Endodermal cell (in vitro differentiated cells): Measurements from ENCODE around the gene USE1. TPM values are rescaled to one million over a fixed set of nuclear protein-coding genes. Genes with fewer than 3 reads are reported as not detected.

Source experiments
- DNase-seq: peaks from one replicate; pipeline ENCODE4 v3.0.0-alpha.2; 2017
- H3K27ac ChIP-seq: 2 replicates; pipeline ENCODE4 v1.5.1; 2013; ENCODE audit warnings: mild to moderate bottlenecking, low read depth, low read length, moderate library complexity
- H3K27me3 ChIP-seq: 2 replicates; pipeline ENCODE4 v1.6.1; 2013; ENCODE audit warnings: mild to moderate bottlenecking, low read length, moderate library complexity; ENCODE audit not compliant: insufficient read depth, control insufficient read depth, poor library complexity, severe bottlenecking
- H3K36me3 ChIP-seq: 2 replicates; pipeline ENCODE4 v1.7.0; 2013; ENCODE audit warnings: mild to moderate bottlenecking, low read length, moderate library complexity; ENCODE audit not compliant: control insufficient read depth, insufficient read depth
- H3K4me1 ChIP-seq: one replicate; pipeline ENCODE4 v1.7.0; 2013; ENCODE audit warnings: low read length; ENCODE audit not compliant: control insufficient read depth, insufficient read depth
- H3K4me3 ChIP-seq: 2 replicates; pipeline ENCODE4 v1.5.1; 2013; ENCODE audit warnings: mild to moderate bottlenecking, low read length, moderate library complexity
- H3K9ac ChIP-seq: 2 replicates; pipeline ENCODE4 v1.6.1; 2013; ENCODE audit warnings: mild to moderate bottlenecking, low read length, moderate library complexity; ENCODE audit not compliant: poor library complexity, severe bottlenecking; ENCODE audit errors: extremely low read depth
- H3K9me3 ChIP-seq: 2 replicates; pipeline ENCODE4 v1.6.1; 2013; ENCODE audit warnings: mild to moderate bottlenecking, low read length, moderate library complexity; ENCODE audit not compliant: control insufficient read depth
- H3K27ac Mint-ChIP-seq: 2 replicates; pipeline ENCODE4 v1.8.0; 2020; ENCODE audit warnings: mixed read lengths
- H3K27me3 Mint-ChIP-seq: 2 replicates; pipeline ENCODE4 v1.8.0; 2021; ENCODE audit warnings: mild to moderate bottlenecking, mixed read lengths; ENCODE audit not compliant: insufficient read depth
- H3K36me3 Mint-ChIP-seq: 2 replicates; pipeline ENCODE4 v1.8.0; 2020; ENCODE audit warnings: low read depth, mixed read lengths
- H3K4me1 Mint-ChIP-seq: 2 replicates; pipeline ENCODE4 v1.8.0; 2020; ENCODE audit warnings: mixed read lengths
- H3K4me3 Mint-ChIP-seq: 2 replicates; pipeline ENCODE4 v1.8.0; 2020; ENCODE audit warnings: mild to moderate bottlenecking, moderate library complexity, mixed read lengths
- H3K9me3 Mint-ChIP-seq: 2 replicates; pipeline ENCODE4 v1.8.0; 2020; ENCODE audit warnings: mild to moderate bottlenecking, mixed read lengths
- CTCF ChIP-seq: fragments of 200-600 bp; sonication (generic); conservative IDR thresholded peaks from 2 replicates; pipeline ENCODE4 v1.5.0; 2021; ENCODE audit warnings: antibody characterized with exemption, mild to moderate bottlenecking
- WGBS, 2 experiments: methylation state at CpG; one replicate each; pipeline versions ENCODE4 v1.1.5 to v1.1.7; 2013; ENCODE audit warnings: missing lambda C conversion rate in 2 of 2, mixed read lengths in 1 of 2; ENCODE audit not compliant: insufficient coverage in 1 of 2, insufficient read length in 1 of 2; 5-methylcytosine and 5-hydroxymethylcytosine counted together
- total RNA-seq, 2 donors: library from RNA; stranded (reverse); fragmentation: NEBNext Ultra II Directional in 1 of 2; extraction: Animal tissue kit (Norgen Biotek cat#: 25700) in 1 of 2; gene quantifications; 2 replicates in 1 of 2; 3 replicates in 1 of 2; pipeline ENCODE4 v1.2.1, GENCODE V29; 2021

The USE1 gene
- total RNA-seq, 2 donors from 2014 or later = 17.4 to 18.4 TPM

GRCh38 chr19:17192751-17193150 lies 22.4 kb upstream of the USE1 start:
- TF ChIP-seq CTCF = no peak
- H3K4me3 Mint-ChIP-seq = no peak overlapping the region
- no peak for DNase-seq
- H3K36me3 ChIP-seq = peaks cover 38% of the 10 kb centered on the region
- H3K4me3 ChIP-seq = no peak overlapping the region
- H3K4me1 Mint-ChIP-seq = no peaks in the 10 kb centered on the region
- H3K4me1 ChIP-seq = no peaks in the 10 kb centered on the region
- no peaks in the 10 kb centered on the region for H3K9me3 Mint-ChIP-seq
- H3K27ac Mint-ChIP-seq = no peak overlapping the region
- peaks cover 60% of the 10 kb centered on the region for H3K36me3 Mint-ChIP-seq
- H3K9me3 ChIP-seq = no peaks in the 10 kb centered on the region
- H3K27me3 ChIP-seq = no peaks in the 10 kb centered on the region
- 98% methylated on average over 26 of the region's 26 CpGs for WGBS, 2 experiments
- no peak overlapping the region for H3K27ac ChIP-seq
- no peaks in the 10 kb centered on the region for H3K27me3 Mint-ChIP-seq
- H3K9ac ChIP-seq = no peak overlapping the region

- Mint-ChIP-seq H3K27ac (no peak overlapping the region), H3K27me3 (no peaks in the 10 kb centered on the region), H3K36me3 (peaks cover 60% of the 10 kb centered on the region), H3K9me3 (no peaks in the 10 kb centered on the region), H3K4me3 (no peak overlapping the region), H3K4me1 (no peaks in the 10 kb centered on the region)
- Histone ChIP-seq H3K36me3 (peaks cover 39% of the 10 kb centered on the region), H3K9ac (no peak overlapping the region), H3K4me3 (no peak overlapping the region), H3K27ac (no peak overlapping the region), H3K27me3 (no peaks in the 10 kb centered on the region), H3K4me1 (no peaks in the 10 kb centered on the region), H3K9me3 (no peaks in the 10 kb centered on the region)
- TF ChIP-seq CTCF = no peak
- no peak for DNase-seq
- 95 to 99% methylated on average over 9 to 16 of the region's 16 CpGs for WGBS, 2 experiments
Observed at GRCh38 chr19:17194608-17195007, 20.5 kb upstream of the USE1 start.

- H3K9ac ChIP-seq = no peak overlapping the region
- Mint-ChIP-seq H3K27me3 (no peaks in the 10 kb centered on the region), H3K36me3 (peaks cover 60% of the 10 kb centered on the region), H3K9me3 (no peaks in the 10 kb centered on the region), H3K4me1 (no peaks in the 10 kb centered on the region), H3K4me3 (no peak overlapping the region), H3K27ac (no peak overlapping the region)
- TF ChIP-seq CTCF = no peak
- no peaks in the 10 kb centered on the region for H3K4me1 ChIP-seq
- no peak overlapping the region for H3K4me3 ChIP-seq
- no peaks in the 10 kb centered on the region for H3K27me3 ChIP-seq
- no peaks in the 10 kb centered on the region for H3K9me3 ChIP-seq
- peaks cover 39% of the 10 kb centered on the region for H3K36me3 ChIP-seq
- WGBS, 2 experiments = 98% methylated on average over 13 to 23 of the region's 23 CpGs
- no peak for DNase-seq
- no peak overlapping the region for H3K27ac ChIP-seq
Observed at GRCh38 chr19:17195106-17195505, 20.1 kb upstream of the USE1 start.
